ENCODE measurements around the gene DNM3. TPM values are rescaled to one million over a fixed set of nuclear protein-coding genes. Genes with fewer than 3 reads are reported as not detected.

The DNM3 gene
- total RNA-seq, 1 experiment from 2014 or later = 2.7 TPM

GRCh38 chr1:172283766-172284165 is 442.5 kb downstream of the DNM3 start:
- Histone ChIP-seq H3T11ph (ENCODE audit: low read length) (no peak overlapping the region), H2AK5ac (ENCODE audit: insufficient read length, low read length) (no peak overlapping the region), H3K4me1 (ENCODE audit: insufficient read depth, low read length) (0 out of 2 replicates have a peak, but pooled peaks cover 8% of the 10 kb centered on the region), H4K8ac (replicated peaks; ENCODE audit: insufficient read length, low read depth, low read length) (no peak overlapping the region), H3K27ac (ENCODE audit: insufficient read length, low read depth, low read length) (no peak overlapping the region), H3K18ac (ENCODE audit: insufficient read length, low read depth, low read length) (no peak overlapping the region), H3K4me2 (ENCODE audit: insufficient read depth, insufficient read length, low read length) (no peak overlapping the region), H3K79me1 (ENCODE audit: insufficient read depth, low read depth, low read length, poor library complexity, severe bottlenecking) (no peaks in the 10 kb centered on the region), H2BK12ac (ENCODE audit: insufficient read length, low read depth, low read length) (no peak overlapping the region), H3K27me3 (ENCODE audit: insufficient read depth, low read length) (no peaks in the 10 kb centered on the region; the same call in 1 of the 2 replicates), H3K79me2 (ENCODE audit: insufficient read depth, low read length) (no peaks in the 10 kb centered on the region), H2BK20ac (ENCODE audit: low read depth, low read length, poor library complexity, severe bottlenecking) (no peak overlapping the region), H3K9me3 (ENCODE audit: control insufficient read depth, low read depth, low read length) (no peaks in the 10 kb centered on the region), H2BK120ac (ENCODE audit: low read depth, low read length, poor library complexity, severe bottlenecking) (no peak overlapping the region), H3K4ac (ENCODE audit: low read depth, low read length) (no peak overlapping the region), H3K9ac (ENCODE audit: extremely low read depth, insufficient read length, low read length) (no peak overlapping the region), H2BK5ac (ENCODE audit: insufficient read length, low read length) (no peak overlapping the region), H3K23ac (ENCODE audit: insufficient read length, low read depth, low read length) (no peak overlapping the region), H2BK15ac (ENCODE audit: low read depth, low read length) (no peak overlapping the region), H3K23me2 (ENCODE audit: insufficient read length, low read depth, low read length, poor library complexity, severe bottlenecking) (no peaks in the 10 kb centered on the region), H4K5ac (ENCODE audit: insufficient read length, low read depth, low read length) (no peak overlapping the region), H4K20me1 (ENCODE audit: control insufficient read depth, insufficient read depth, insufficient read length) (no peaks in the 10 kb centered on the region), H2AFZ (ENCODE audit: low read length) (no peak overlapping the region), H3K56ac (ENCODE audit: insufficient read length, low read depth, low read length) (no peak overlapping the region), H3K14ac (ENCODE audit: insufficient read depth, low read length) (no peak overlapping the region), H4K91ac (ENCODE audit: insufficient read length, low read depth, low read length) (no peak overlapping the region)
- Mint-ChIP-seq H3K27me3 (ENCODE audit: low read depth) (no peaks in the 10 kb centered on the region; the same call in 1 of the 2 replicates), H3K27ac (no peak overlapping the region), H3K4me1 (peaks cover 13 to 14% of the 10 kb centered on the region in 2 experiments), H3K4me3 (no peak overlapping the region), H3K36me3 (ENCODE audit: insufficient read depth in 1 of 3, low read depth in 3 of 3) (peaks cover 0 to 1% (median 0%) of the 10 kb centered on the region in 3 experiments; a peak in 2 of 7 replicates), H3K9me3 (no peaks in the 10 kb centered on the region; a peak in 2 of 5 replicates)
- no CpG with 5 or more reads among the region's 2 CpGs for WGBS (ENCODE audit: extremely low coverage, insufficient read length, low lambda C conversion rate)
- DNase-seq = no peak
- TF ChIP-seq CTCF (conservative IDR thresholded peaks at IDR 0.05) = no peak
